K562 (cell line): Measurements from ENCODE around the gene LCN15. TPM values are rescaled to one million over a fixed set of nuclear protein-coding genes. Genes with fewer than 3 reads are reported as not detected.

Experiments
- ARID4B ChIP-seq: sonication (generic); formaldehyde crosslinking; IDR thresholded peaks from 2 replicates; pipeline ENCODE4 v1.8.0; 2022; ENCODE audit warnings: mild to moderate bottlenecking, missing genetic modification reagents
- C11orf30 ChIP-seq: fragments of 450-650 bp; IDR thresholded peaks from 2 replicates; pipeline ENCODE4 v1.6.1; 2016; ENCODE audit warnings: low read depth, mild to moderate bottlenecking
- CHCHD3 ChIP-seq: fragments of 250-450 bp; sonication (Bioruptor Pico); IDR thresholded peaks from 2 replicates; pipeline ENCODE4 v2.1.2; 2022; ENCODE audit warnings: mild to moderate bottlenecking
- CREB1 ChIP-seq, 2 experiments: sonication (generic) in 1 of 2; formaldehyde crosslinking in 1 of 2; IDR thresholded peaks; 2 replicates each; pipeline versions ENCODE4 v1.6.1 to v1.8.0; 2012 to 2022; ENCODE audit warnings: inconsistent platforms in 1 of 2, mild to moderate bottlenecking in 1 of 2, missing genetic modification reagents in 1 of 2, moderate library complexity in 1 of 2
- CTCF ChIP-seq, 3 experiments: IDR thresholded peaks in 2 of 3; conservative IDR thresholded peaks in 1 of 3; 2 replicates each; pipeline ENCODE4 v1.5.1; 2011 to 2012; ENCODE audit warnings: low read length in 3 of 3, mild to moderate bottlenecking in 3 of 3, control low read depth in 2 of 3, improper control_type of control experiment in 1 of 3, inconsistent platforms in 1 of 3, low read depth in 1 of 3, mixed read lengths in 1 of 3, moderate library complexity in 1 of 3; ENCODE audit not compliant: insufficient read depth in 2 of 3
- FOXA3 ChIP-seq, 2 experiments: fragments of 450-650 bp in 1 of 2; sonication (generic) in 1 of 2; formaldehyde crosslinking; IDR thresholded peaks in 1 of 2; conservative IDR thresholded peaks in 1 of 2; 2 replicates each; pipeline versions ENCODE4 v1.4.0 to v1.8.0; 2020 to 2022; ENCODE audit warnings: mild to moderate bottlenecking in 2 of 2, missing genetic modification reagents in 1 of 2
- HDAC1 ChIP-seq, 2 experiments: fragments of 450-650 bp; IDR thresholded peaks; 2 replicates each; pipeline ENCODE4 v1.6.1; 2016 to 2017; ENCODE audit warnings: inconsistent platforms in 1 of 2, mild to moderate bottlenecking in 1 of 2, moderate library complexity in 1 of 2
- MECOM ChIP-seq: fragments of 250-450 bp; sonication (Bioruptor Pico); IDR thresholded peaks from 2 replicates; pipeline ENCODE4 v1.8.0; 2022; ENCODE audit warnings: inconsistent platforms
- OTX1 ChIP-seq: fragments of 450-650 bp; formaldehyde crosslinking; IDR thresholded peaks from 2 replicates; pipeline ENCODE4 v1.4.0; 2022; ENCODE audit warnings: mild to moderate bottlenecking
- PKNOX1 ChIP-seq: fragments of 450-650 bp; IDR thresholded peaks from 2 replicates; pipeline ENCODE4 v1.6.1; 2016
- POLR2AphosphoS5 ChIP-seq: IDR thresholded peaks from 2 replicates; pipeline ENCODE4 v1.6.1; 2011; ENCODE audit warnings: mild to moderate bottlenecking, low read depth, low read length, moderate library complexity; ENCODE audit not compliant: control insufficient read depth, insufficient read depth
- SNRNP70 ChIP-seq: fragments of 200-400 bp; formaldehyde crosslinking; optimal IDR thresholded peaks from 2 replicates; pipeline ENCODE3; 2017; ENCODE audit warnings: low read depth, low read length
- TBL1XR1 ChIP-seq, 2 experiments: IDR thresholded peaks; 2 replicates each; pipeline ENCODE4 v1.6.1; 2012; ENCODE audit warnings: improper control_type of control experiment in 2 of 2, low read length in 2 of 2, mild to moderate bottlenecking in 1 of 2
- TCF7 ChIP-seq: sonication (generic); IDR thresholded peaks from 2 replicates; pipeline ENCODE4 v1.6.1; 2016; ENCODE audit warnings: antibody characterized with exemption, borderline replicate concordance
- ZBTB7A ChIP-seq: IDR thresholded peaks from 2 replicates; pipeline ENCODE4 v1.6.1; 2011; ENCODE audit warnings: low read depth, mild to moderate bottlenecking, low read length, moderate library complexity, borderline replicate concordance; ENCODE audit not compliant: control insufficient read depth
- ZBTB9 ChIP-seq: fragments of 450-650 bp; formaldehyde crosslinking; IDR thresholded peaks from 2 replicates; pipeline ENCODE4 v1.4.0; 2020; ENCODE audit warnings: mild to moderate bottlenecking, moderate library complexity
- ZSCAN29 ChIP-seq: fragments of 450-650 bp; IDR thresholded peaks from 2 replicates; pipeline ENCODE4 v1.6.1; 2017
- polyA plus RNA-seq, 8 experiments: library from polyadenylated mRNA; depleted of rRNA in 4 of 8; stranded (reverse) in 5 of 8; unstranded in 3 of 8; fragments of >200 nt; fragmentation: Nextera tagmentation in 2 of 8; fragmentation: Illumina TruSeq in 1 of 8; extraction: Ambion mirVana in 2 of 8; extraction: Trizol in 1 of 8; gene quantifications; 2 replicates each; pipeline versions ENCODE4 v1.2.1 to v1.2.3, GENCODE V29; 2011 to 2014; ENCODE audit warnings: inconsistent platforms in 1 of 8, missing spikeins in 1 of 8
- total RNA-seq, 7 experiments: library from RNA; depleted of rRNA in 6 of 7; stranded (reverse); fragments of >200 nt in 6 of 7; fragmentation: Illumina TruSeq in 2 of 7; extraction: Trizol in 2 of 7; gene quantifications; 2 replicates each; pipeline versions ENCODE4 v1.2.1 to v1.2.3, GENCODE V29; 2011 to 2021; ENCODE audit warnings: low replicate concordance in 1 of 7

Gene LCN15
- total and polyA plus RNA-seq, 9 of the 15 experiments (the other 6 are each of a cell fraction or from before 2014, with no cell fraction given): 0.66 TPM; not detected in 8

- TF ChIP-seq CTCF (IDR thresholded peaks at IDR 0.05 in 2 of 3, conservative IDR thresholded peaks at IDR 0.05 in 1 of 3; ENCODE audit: insufficient read depth in 2 of 3, low read depth in 1 of 3, low read length in 3 of 3): peak; percentile 76 to 98 (median 96)
- no peak for TF ChIP-seq MECOM (CRISPR knock-in tag)
- TF ChIP-seq TCF7: no peak
- no peak for TF ChIP-seq TBL1XR1 (IDR thresholded peaks at IDR 0.05; ENCODE audit: low read length in 2 of 2)
- peak; percentile 52; the same call in 1 of the 2 replicates for TF ChIP-seq POLR2AphosphoS5
- TF ChIP-seq CHCHD3 (CRISPR knock-in tag): no peak
- TF ChIP-seq PKNOX1: peak; percentile 43
- 0 out of 4 replicates have a peak, but pooled peaks of 1 of the 2 experiments have one; percentile 18 for TF ChIP-seq FOXA3 (CRISPR knock-in tag; conservative IDR thresholded peaks at IDR 0.05 in 1 of 2, IDR thresholded peaks at IDR 0.05 in 1 of 2)
- 0 out of 2 replicates have a peak, but pooled peaks have one; percentile 44 for TF ChIP-seq ARID4B (CRISPR knock-in tag)
- TF ChIP-seq OTX1 (CRISPR knock-in tag): 0 out of 2 replicates have a peak, but pooled peaks have one; percentile 4
- TF ChIP-seq SNRNP70: peak; percentile 38
- TF ChIP-seq CREB1 (IDR thresholded peaks at IDR 0.05): no peak; the same call in 1 of the 2 replicates
- peak; percentile 67; the same call in 1 of the 2 replicates for TF ChIP-seq CREB1 (CRISPR knock-in tag; IDR thresholded peaks at IDR 0.05)
- TF ChIP-seq HDAC1 (IDR thresholded peaks at IDR 0.05): peak in 1 of 2 experiments; percentile 59; a peak in 2 of 4 replicates
- 0 out of 2 replicates have a peak, but pooled peaks have one; percentile 21 for TF ChIP-seq ZBTB7A
- no peak for TF ChIP-seq C11orf30
- peak; percentile 73 for TF ChIP-seq ZBTB9 (CRISPR knock-in tag)
- TF ChIP-seq ZSCAN29: peak; percentile 96
Measured at GRCh38 chr9:136726631-136727191, 37.6 kb downstream of the LCN15 start (continued).
